Adrenal gland (tissue), 5 donors: ENCODE results near the gene RNF166.

Experiments
- POLR2A ChIP-seq, 2 donors: fragments of 450-650 bp; IDR thresholded peaks; one replicate each; pipeline ENCODE4 v1.6.1; 2017; ENCODE audit warnings: antibody characterized with exemption in 2 of 2, mild to moderate bottlenecking in 2 of 2, moderate library complexity in 1 of 2
- TF ChIP-seq, protein P1 (sequence below), 6 experiments: fragments of 450-650 bp in 4 of 6; fragments of 200-600 bp in 2 of 6; sonication (generic) in 1 of 6; IDR thresholded peaks; 1 replicate in 5 of 6; 2 replicates in 1 of 6; pipeline versions ENCODE4 v1.5.1 to v1.8.0; 2016 to 2021; ENCODE audit warnings: antibody characterized with exemption in 6 of 6, mild to moderate bottlenecking in 2 of 6, moderate library complexity in 1 of 6
- donor health status: DM: no; HTN: no; CAD: no.

DNA sequence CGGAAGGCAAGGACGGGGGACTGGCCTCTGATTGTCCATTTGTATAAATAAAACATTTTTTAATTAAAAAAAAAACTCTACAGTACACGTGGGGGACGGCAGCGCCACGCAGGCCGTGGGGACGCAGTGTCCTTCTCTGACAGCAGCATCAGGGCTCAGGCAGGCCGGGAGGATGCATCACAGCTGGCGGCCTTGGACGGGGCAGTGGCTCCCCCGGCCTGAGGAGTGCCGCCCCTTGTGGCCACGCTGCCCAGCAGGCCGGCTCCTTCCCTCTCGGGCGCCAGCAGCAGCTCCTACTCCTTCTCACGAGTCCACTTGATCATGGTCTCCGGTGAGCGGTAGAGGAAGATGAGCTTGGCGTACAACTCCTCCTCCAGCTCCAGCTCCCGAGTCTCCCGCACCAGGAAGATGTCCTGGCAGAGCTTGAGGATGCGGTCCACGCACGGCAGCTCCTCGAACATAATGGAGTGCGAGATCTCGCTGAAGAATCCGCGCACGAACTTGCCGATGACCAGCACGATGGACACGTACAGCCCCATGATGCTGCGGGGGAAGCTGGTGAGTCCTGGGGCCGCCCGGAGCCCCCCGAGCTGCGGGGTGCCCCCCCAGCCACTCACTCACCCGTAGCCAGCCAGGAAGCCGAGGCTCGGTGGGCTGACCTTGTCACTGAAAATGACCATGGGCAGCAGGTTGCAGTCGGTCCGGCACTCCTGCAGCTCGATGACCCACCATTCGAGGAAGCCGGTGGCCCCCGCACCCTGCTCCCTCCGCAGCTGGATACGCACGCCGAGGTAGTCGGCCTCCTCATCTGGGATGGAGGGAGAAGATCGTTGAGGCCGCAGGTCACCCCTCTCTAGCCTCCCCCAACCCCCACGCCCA, 9.3 kb upstream of the RNF166 start:
- TF ChIP-seq, protein P1, sequence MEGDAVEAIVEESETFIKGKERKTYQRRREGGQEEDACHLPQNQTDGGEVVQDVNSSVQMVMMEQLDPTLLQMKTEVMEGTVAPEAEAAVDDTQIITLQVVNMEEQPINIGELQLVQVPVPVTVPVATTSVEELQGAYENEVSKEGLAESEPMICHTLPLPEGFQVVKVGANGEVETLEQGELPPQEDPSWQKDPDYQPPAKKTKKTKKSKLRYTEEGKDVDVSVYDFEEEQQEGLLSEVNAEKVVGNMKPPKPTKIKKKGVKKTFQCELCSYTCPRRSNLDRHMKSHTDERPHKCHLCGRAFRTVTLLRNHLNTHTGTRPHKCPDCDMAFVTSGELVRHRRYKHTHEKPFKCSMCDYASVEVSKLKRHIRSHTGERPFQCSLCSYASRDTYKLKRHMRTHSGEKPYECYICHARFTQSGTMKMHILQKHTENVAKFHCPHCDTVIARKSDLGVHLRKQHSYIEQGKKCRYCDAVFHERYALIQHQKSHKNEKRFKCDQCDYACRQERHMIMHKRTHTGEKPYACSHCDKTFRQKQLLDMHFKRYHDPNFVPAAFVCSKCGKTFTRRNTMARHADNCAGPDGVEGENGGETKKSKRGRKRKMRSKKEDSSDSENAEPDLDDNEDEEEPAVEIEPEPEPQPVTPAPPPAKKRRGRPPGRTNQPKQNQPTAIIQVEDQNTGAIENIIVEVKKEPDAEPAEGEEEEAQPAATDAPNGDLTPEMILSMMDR (IDR thresholded peaks at IDR 0.05), result no peak
- no peak for TF ChIP-seq POLR2A (IDR thresholded peaks at IDR 0.05)
